ENCODE data around the gene LCN6. TPM values are rescaled to one million over a fixed set of nuclear protein-coding genes. Genes with fewer than 3 reads are reported as not detected.
A peak's percentile ranks its signal among the peaks of the same experiment; 100 is the strongest.

The LCN6 gene
- total RNA-seq, 1 donor from 2014 or later: not detected

- no peak for DNase-seq (ENCODE audit: low spot score)
These were observed 3.6 kb downstream of the LCN6 start for GRCh38 chr9:136744773-136745172.

DNA sequence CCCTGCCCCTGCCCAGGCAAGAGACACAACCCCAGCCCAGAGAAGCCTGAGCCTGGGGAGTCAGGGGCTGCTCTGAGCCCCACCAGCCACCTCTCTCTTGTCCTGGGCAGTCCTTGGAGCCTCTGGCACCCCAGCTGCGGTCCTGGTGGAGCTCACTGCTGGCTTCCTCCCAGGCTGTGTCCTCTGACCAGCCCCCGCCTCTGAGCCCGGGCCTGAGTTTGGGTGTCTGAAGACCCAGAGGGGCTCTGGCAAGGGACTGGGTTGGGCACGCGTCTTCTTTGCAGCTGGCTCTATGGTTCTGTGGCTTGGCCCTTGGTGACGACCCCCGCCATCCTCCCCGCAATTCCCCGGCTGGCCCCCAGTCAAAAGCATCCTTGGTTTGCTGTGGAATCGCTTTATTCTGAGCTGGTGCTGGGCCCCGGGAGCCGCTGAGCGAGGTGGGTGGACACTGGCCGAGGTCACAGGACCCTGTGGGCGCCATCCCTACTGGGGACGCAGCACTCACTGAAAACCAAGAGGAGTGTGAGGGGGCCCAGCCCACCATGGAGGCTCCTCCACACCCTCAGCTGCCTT is 4.6 kb downstream of the LCN6 start:
- DNase-seq (ENCODE audit: low spot score): no peak

DNA sequence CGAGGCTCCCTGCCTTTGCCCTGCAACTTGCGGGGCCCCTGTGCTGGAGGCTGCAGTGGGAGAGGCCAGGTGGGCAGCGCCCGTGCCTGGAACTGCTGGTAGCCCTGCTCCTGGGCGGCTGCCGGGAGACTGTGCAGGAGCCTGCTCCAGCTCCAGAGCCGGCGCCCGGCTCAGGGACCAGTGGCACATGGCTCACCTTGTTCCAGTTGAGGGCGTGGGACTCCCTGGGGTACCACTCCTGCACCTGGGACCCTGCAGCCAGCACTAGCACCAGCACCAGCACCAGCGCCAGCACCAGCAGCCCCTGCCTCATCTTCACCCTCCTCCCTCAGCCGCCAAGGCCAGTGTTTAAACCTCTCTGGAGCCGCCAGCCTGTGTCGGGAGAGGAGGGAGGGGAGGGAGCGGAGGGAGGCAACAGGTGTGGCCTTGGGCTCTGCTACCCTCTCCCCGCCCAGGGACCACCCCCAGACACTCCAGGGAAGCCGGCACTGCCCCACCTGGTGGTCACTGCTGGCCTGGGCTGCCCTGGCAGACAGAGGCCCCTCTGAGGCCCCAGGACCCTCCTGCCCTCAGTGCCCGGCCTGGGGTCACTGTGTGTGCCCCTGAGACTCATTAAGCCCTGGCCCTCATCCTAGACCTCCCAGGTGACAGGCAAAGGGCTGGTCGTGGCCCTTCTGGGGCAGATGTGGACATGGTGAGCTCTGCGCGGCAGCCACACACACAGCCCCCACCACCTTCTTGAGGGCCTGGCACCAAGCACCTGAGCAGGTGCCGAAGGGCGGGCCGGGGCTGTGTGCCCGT is 5.5 kb downstream of the LCN6 start, which contains the start of gene LCN10:
LCN10 (minus strand) TSS at position 350 of the 801 bp plus-strand sequence; CDS start at position 313, 37 bp downstream.
- no peak for DNase-seq (ENCODE audit: low spot score)

- DNase-seq (ENCODE audit: low spot score): no peak
These were observed 6.3 kb downstream of the LCN6 start for GRCh38 chr9:136741883-136742571.

GRCh38 chr9:136740971-136741882 is 7.1 kb downstream of the LCN6 start:
- peak; percentile 40 for DNase-seq (ENCODE audit: low spot score)

- DNase-seq (ENCODE audit: low spot score): no peak
These were observed 7.8 kb downstream of the LCN6 start for GRCh38 chr9:136740491-136740890.

DNA sequence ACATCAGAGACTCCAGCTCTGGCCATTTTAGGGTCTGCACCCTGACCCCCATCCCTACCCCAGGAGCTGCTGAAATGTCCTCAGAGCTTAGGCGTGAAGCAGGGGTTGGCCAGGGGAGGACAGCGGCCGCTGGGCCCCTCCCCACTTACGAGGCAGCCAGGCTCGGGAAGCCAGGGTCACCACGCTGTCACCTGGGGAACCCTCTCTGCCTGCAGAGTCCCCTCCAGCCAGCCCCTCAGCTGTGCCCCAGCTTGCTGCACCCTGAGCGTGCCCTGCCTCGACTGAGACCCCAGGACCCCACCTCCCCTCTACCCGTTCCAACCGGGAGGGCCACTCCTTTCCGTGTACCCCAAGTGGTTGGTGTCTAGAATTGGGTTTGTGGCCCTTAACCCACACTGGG is 8.3 kb downstream of the LCN6 start:
- no peak for DNase-seq (ENCODE audit: low spot score)

GRCh38 chr9:136739509-136739908 is 8.8 kb downstream of the LCN6 start:
- DNase-seq (ENCODE audit: low spot score): no peak

DNA sequence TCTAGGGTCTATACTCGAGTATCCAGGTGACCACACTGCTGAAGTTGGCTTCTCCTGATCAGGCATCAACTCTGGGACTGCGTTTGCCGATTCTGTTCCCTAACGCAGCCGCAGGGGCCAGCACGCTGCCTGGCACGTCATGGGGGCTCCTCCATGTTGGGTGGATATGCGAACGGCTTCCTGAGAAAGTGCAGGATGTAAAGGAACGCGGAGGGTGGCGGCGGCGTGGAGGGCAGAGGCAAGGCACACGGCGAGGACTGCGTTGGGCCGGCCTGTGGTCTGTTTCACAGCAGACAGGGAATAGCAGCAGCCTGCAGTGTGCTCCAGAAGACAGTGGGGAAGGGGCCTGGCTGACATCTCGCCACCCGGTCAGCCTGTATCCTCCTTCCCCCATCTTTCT is 9.4 kb downstream of the LCN6 start:
- no peak for DNase-seq (ENCODE audit: low spot score)

- no peak for DNase-seq (ENCODE audit: low spot score)
These were observed 12.4 kb downstream of the LCN6 start for GRCh38 chr9:136735812-136736480.

GRCh38 chr9:136734837-136735496 is 13.4 kb downstream of the LCN6 start:
- no peak for DNase-seq (ENCODE audit: low spot score)

GRCh38 chr9:136733611-136734010 is 14.7 kb downstream of the LCN6 start:
- no peak for DNase-seq (ENCODE audit: low spot score)

DNA sequence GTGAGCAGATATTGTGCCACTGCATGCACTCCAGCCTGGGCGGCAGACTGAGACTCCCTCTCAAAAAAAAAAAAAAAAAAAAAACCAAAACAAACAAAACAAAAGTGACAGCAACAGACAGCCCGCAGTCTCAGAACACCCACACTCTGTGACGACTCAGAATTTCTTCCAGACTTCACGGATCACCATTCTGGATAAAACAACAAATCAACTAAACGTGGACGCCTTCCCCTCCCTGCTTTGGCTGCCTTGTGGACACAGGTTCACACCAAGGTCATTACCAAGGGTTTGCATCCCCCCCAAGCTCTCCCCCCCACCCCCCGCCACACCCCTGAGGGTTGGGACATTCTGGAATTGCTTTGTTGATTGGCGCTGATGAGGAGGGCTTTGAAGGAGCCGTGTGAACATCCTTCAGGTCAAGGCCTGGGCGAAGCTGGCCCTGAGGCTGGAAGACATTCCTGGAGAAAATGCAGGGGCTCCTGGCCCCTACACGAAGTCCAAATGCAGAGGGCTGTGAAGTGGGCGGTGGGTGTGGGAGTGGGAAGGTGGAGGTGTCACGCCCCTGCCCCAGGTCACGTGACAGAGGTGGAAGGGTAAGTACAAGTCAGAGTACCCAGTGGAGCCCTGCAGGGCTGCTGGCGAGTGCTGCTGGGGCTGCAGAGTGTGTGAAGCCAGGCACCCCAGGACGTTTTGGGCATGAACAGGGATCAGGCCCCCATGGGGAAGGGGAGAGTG is 15.7 kb downstream of the LCN6 start:
- DNase-seq (ENCODE audit: low spot score): no peak

DNA sequence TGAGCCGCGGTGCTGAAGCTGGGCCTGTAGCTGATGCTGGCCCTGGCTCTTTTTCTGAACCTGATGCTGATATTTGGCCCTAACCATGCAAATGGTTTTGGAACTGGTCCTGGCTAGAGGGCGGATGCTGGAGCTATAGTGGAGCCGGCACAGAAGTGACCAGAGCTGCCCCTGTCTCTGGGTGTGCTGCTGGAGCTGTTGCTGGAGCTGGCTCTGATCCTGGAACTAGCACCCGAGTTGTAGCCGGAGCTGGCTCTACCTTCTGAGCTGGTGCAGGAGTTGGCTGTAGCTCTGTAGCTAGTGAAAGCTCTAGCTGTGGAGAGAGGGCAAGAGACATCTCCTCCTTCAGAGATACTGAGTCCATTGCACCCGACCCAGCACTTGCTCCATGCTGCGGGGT is 18.4 kb downstream of the LCN6 start:
- DNase-seq (ENCODE audit: low spot score): no peak

DNA sequence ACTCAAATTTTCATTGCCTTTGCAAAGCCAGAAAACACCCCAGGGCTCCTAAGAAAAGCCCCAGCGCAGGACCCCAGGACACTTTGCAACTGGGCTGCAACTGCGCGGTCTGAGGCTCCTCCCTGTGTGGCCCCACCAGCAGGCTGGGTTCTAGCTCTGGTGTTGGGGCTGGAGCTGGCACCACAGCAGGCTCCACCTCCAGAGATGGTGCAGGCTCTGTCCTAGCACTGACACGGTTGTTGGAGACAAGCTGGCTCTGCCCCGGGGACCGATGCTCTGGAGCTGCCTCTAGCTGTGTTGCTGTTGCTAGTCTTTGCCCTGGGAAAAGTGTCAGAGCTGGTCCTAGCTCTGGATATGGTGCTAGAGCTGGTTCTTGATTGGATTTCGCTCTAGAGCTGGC is 19.2 kb downstream of the LCN6 start:
- DNase-seq (ENCODE audit: low spot score): no peak

GRCh38 chr9:136728548-136729123 is 19.7 kb downstream of the LCN6 start:
- no peak for DNase-seq (ENCODE audit: low spot score)

DNA sequence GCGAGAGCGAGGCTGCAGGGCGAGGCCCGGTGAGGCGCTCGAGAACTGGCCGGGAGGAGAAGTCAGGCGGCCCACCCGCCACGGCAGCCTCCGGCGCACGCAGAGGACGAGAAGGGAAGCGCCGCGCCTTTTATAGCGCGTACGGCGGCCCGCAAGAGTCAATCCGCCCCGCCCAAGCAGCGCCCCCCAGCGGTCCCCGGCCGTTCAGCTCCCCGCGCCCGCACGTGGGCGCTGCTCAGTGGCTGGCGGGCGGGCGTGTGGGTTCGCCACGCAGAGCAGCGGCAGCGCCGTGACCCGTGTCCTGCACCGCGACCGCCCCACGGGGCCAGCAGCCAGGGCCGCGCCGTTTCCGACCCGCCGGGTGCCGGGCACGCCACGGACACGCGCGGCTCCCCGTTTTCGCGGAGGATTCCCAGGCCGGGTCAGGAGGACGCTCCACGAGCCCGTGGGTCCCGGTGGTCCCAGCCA is 20.2 kb downstream of the LCN6 start:
- peak; percentile 76 for DNase-seq (ENCODE audit: low spot score)

DNA sequence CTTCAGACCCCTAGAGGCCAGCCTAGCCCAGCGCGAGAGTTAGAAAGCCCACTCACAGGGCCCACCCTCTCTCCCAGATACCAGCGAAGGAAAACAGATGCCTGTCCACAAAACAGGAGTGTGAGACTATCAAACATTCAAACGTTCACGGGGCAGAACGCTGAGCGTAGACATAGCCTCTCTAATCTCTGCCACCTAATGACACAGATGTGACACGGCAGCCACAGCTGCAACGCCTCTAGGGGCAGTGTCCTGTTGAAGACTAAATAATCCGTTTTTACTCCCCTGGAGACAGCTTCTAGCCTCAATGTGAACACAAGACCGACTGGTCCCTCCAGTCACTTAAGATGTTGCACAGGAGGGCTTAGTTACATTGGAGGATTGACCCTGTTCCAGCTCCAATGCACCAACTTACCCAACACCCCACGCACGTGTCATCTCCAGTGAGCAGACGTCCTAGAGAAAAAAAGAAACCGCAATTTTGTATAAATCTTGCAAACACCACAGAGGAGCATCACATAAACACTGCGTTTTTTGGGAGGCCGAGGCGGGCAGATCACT is 21.6 kb downstream of the LCN6 start:
- no peak for DNase-seq (ENCODE audit: low spot score)

- no peak for DNase-seq (ENCODE audit: low spot score)
These were observed 22.2 kb downstream of the LCN6 start for GRCh38 chr9:136726118-136726517.
